HG02763 (cell line): Measurements from ENCODE around the gene PIK3R3.
"Not testable (repeated sequence)": the region's sequence is repeated elsewhere in the genome, so short reads cannot be mapped to it uniquely, and the experiment has no call there.

Source experiments
- ATAC-seq: cut with Tn5 transposase; IDR thresholded peaks from one replicate; pipeline ENCODE4 v1.9.1; 2021; ENCODE audit warnings: mild to moderate bottlenecking, moderate library complexity; ENCODE audit not compliant: unreplicated experiment

The PIK3R3 gene

DNA sequence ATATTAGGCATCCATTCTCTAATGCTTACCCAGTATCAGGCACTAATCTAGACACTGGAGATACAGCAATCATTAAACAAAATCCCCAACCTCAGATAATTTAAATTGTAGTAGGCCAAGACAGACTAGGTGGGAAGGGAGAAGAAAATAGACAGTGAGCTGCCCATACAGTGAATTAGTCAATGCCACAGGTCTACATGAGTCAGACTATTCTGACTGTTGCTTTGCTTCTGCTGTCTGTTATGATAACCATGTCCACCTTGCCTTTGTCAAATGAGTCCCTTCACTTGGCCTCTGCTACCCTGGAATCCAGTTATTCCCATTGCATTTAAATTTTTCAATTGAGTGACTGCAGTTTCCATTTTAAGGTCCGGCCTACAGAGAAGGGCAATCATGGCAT, 59.5 kb downstream of the PIK3R3 start:
- no peak for ATAC-seq

DNA sequence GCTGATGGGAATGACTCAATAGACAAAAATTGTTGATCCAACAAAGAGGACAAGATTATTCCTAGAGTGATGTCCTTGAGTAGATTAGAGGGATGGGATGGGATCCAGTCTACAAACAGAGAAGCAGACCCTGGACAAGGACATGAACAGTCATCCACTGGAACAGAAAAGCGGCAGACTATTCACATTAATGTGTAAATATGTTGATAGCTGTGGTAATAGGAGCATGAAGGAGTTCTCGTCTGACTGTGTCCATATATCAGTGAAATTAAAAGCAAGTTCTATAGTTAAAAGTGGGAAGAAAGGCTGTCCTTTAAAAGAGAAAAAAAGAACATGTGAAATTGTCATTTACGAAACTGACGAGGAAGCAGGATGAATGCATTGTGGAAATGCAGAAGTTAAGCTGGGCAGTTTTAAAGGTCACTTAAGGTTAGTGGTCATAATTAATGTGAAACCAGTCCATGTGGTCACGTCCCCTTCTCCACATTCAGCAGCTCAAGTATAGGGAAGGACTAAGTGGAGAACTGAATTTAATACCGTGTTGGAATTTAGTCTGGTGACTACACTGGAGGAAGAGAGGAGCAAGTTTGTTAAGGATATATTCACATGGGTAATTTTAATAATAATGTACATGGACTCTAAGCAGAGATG, 62.1 kb downstream of the PIK3R3 start:
- ATAC-seq: no peak

DNA sequence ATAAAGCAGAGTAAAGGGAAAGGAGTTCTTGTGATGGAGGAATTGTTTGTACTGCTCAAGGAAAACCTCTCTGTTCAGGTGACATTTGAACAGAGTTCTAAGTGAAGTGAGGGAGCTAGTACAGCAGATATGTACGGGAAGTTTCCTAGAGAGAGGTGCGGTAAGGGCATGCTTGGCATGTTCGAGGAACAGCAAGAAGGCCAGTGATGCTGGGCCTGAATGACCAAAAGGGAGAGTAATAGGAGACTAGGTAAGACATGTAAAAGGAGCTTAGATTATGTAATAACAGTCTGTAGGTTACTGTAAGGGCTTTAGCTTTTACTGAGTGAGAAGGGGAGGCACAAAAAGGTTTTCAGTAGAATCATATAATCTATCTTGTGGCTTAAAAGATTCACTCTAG, 63.9 kb downstream of the PIK3R3 start:
- no peak for ATAC-seq

DNA sequence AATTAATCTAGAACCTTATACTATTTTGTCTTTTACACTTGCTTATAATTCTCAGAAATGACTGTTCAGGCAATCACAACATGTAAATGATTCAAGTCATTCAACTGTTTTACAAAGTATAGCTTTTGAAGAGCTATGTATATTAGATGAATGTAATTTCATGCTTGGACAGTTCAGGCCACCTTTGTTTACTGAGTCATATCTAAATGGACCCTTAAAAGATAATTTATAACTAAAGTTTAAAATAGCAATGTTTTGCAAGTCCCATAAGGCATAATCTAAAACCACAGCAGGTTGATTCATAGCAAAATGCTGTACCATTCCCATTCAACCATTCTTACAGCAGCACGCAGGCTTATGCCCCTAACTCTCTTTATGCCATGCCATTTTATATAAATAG, 64.8 kb downstream of the PIK3R3 start:
- no peak for ATAC-seq

DNA sequence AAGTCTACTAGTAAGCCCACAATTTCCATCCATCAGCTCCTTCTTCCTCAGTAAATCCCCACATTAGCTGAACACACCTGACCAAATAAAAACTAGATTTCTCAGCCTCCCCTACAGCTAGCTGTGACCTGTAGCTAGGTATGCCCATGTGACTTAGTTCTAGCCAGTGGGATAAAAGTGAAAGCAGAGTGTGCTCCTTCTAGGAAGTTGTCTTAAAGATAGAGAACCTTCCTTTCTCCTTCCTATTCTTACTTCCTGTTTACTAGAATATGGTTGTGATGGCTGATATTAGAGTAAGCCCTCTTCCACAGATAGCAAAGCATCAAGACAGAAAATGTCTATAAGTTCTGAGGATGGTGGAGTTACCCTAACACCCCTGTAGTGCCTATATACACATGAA, 67.0 kb downstream of the PIK3R3 start:
- no peak for ATAC-seq

DNA sequence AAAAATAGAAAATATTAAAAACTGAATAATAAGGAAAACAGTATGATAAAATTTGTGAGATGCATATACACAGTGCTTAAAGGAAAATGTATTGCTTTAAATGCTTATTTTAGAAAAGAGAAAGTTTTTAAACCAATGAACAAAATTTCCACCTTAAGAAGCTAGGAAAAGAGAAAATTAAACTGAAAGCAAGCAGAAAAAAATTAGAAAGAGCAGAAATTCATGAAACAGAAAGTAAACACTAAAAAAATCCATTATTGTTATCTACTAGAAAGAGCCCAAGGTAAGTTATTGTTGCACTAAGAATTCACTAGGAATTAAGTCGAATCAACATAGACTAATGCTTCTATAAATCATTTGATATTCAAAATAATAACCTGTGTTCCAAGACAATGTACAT, 67.7 kb downstream of the PIK3R3 start:
- ATAC-seq: no peak

DNA sequence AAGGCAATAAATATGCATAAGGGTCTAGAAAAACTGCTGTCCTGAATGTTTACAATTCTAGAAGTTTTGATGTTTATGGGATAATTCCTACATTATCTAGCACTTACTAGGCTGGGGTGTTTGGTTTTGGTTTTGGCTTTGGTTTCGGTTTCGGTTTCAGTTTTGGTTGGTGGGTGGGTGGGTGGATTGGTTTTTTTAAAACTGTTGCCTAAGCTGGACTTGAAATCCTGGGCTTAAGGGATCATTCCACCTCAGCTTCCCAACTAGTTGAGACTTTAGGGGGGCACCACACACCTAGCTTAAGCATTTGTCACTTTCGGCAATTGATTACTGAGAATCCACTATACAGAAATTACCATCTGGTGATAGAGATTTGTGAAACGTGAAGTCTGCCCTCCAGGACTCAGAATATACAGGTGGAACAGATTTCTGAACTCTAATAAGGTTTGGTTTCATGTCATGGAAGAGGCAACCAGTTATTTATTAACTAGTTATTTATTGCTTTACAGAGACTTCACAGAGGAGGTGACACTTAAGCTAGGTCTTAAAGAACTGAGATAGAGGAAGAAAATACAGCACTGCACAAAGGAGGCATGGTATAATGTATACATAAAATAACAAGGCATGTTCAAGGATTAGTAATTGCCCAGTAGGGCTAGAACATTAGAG, 69.6 kb downstream of the PIK3R3 start:
- ATAC-seq: peak; percentile 52

DNA sequence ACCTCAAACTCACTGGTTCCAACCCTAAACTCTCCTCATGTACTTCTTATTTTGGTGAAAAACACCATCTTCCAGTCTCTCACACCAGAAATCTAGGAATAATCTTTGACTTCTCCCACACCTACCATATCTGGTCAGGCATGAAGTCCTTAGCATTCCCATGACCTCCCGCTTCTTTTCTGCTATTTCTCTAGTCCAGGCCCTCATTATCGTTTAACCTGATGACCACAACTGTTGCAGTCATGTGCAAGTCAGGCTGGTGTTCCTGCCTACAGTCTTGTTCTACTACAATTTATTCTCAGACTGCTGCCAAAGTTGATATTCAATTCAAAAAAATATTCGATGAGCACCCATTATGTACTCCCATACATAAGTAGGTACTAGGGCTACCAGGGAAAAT, 71.3 kb downstream of the PIK3R3 start:
- no peak for ATAC-seq

DNA sequence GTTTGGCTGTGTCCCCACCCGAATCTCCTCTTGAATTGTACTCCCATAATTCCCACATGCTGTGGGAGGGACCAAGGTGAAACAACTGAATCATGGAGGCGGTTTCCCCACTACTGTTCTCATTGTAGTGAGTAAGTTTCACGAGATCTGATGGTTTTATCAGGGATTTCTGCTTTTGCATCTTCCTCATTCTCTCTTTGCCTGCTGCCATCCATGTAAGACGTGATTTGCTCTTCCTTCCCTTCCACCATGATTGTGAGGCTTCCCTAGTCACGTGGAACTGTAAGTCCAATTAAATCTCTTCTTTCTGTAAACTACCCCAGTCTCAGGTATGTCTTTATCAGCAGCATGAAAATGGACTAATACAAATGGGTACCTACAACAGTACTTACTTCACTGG, 73.5 kb downstream of the PIK3R3 start:
- ATAC-seq: no peak

DNA sequence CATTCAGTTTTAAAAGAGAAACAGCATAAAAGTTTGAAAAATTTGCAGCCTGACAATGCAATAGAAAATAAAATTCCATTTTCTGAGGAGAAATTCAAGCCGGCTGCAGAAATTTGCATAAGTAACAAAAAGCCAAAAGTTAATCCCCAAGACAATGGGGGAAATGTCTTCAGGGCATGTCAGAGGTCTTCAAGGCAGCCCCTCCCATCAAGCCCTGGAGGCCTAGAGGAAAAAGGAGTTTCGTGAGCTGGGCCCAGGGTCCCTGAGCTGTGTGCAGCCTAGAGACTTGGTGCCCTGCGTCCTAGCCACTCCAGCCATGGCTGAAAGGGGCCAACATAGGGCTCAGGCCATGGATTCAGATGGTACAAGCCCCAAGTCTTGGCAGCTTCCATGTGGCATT, 74.6 kb downstream of the PIK3R3 start:
- no peak for ATAC-seq

DNA sequence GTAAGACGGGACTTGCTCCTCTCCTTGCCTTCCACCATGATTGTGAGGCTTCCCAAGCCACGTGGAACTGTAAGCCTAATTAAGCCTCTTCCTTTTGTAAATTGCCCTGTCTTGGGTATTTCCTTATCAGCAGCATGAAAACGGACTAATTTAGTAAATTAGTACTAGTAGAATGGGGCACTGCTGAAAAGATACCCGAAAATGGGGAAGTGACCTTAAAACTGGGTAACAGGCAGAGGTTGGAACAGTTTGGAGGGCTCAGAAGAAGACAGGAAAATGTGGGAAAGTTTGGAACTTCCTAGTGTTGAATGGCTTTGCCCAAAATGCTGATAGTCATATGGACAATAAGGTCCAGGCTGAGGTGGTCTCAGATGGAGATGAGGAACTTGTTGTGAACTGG, 75.2 kb downstream of the PIK3R3 start:
- ATAC-seq: not testable (repeated sequence)

DNA sequence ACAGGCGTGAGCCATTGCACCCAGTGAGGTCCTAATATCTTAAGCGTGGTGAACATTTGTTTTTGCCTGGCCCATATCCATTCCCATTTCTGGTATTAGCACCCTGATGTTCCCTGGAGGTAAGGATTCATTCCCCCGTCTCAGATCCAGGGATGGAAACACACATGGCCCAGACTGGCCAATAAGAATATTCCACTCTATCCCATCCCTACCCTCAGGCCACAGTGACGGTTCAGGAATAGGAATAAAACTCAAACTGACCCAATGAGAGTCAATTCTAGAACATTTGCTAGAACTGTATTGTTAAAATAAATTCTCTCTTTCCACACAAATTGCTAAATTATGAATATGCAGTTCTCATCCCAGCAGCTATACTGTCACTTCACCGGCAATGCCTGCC, 76.1 kb downstream of the PIK3R3 start:
- no peak for ATAC-seq

DNA sequence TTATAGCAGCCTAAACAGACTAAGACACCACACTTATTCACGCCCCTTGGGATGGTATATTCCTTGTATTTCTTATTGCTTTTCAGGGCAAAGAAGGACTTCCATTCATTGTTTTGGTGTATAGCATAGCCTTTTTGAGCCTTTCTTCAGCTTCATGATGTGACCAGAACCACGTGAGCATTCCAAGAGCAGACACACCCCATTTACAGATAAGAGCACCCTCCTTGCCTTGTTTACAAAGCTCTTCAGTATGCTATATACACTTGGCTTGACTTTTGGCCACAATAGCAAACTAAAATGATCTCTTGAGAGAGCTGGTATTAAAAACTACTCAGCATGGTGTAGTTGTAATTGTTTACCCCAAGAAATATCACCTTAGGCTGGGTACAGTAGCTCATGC, 78.7 kb downstream of the PIK3R3 start:
- ATAC-seq: no peak

DNA sequence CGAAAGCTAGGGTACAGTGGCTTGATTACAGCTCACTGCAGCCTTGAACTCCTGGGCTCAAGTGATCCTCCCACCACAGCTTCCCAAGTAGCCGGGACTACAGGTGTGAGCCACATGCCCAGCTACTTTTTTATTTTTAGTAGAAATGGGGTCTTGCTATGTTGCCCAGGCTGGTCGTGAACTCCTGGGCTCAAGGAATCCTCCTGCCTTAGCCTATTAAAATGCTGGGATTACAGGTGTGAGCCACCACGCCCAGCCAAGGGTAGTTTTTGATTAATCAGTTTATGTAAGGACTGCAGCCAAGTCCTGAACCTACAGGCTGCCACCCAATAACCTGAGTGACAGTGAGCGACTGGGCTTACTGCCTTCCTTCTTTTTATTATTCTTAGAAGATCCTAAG, 88.3 kb downstream of the PIK3R3 start:
- no peak for ATAC-seq

DNA sequence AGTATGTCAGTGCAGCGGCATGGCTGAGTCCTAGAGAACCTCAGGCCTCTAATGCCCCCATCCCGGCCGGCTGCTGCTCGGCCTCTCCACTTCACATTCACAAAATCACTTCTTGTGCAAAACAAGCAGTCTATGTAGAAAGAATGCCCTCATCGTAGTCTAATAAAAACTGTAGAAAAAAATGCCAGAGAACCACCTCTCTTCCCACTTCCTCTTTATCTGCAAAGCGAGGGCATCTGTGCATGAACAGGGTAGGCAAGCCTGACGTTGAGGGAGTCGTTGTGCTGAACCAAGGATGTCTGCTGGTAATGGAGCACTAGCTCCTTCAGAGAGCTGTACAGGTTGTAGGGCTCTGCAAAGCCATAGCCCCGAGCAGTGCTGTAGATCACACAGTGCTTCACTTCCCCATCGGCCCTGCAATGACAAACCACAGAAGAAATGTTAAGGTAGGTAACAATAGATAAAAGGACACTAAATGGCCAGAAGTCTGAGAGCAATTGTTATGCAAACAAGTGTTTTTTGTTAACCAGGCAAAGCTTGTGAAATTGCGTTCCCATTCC, 88.9 kb downstream of the PIK3R3 start:
- ATAC-seq: peak; percentile 82

DNA sequence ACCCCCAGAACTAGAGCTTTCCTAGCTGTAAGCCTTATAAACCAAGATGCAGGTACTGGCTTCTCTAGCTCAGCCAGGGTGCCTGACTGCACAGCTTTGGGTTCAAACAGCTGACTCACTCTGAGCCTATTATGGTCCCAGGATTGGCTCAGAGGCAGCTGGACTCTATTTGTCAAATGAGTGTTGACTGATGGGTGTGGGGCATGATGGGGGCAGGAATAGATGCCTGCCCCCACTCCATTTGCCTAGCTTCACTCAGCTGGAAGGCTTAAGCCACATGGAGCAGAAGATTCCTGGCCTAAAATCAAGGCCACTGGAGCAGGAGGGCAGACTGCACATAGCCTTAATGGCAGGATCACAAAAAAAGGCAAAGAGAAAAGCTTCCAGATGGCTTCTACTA, 90.5 kb downstream of the PIK3R3 start:
- ATAC-seq: no peak

DNA sequence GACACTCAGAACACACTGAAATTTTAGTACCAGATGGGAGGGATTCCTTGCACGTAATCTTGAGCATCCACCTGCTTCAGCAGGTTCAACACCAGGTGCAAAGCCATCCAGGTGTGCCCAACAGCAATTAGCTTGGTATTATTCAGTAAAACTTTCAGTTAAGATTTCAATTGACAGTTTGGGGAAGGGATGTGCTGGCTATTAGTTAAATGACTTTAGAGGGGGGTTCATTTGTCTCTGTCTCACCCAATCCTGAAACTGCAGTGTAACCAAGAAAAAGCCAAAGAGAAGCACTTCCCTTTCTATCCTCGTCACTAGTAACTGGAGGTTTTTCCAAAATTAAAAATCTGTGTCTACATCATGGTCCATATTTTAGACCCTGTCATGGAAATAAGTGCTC, 90.9 kb downstream of the PIK3R3 start:
- ATAC-seq: no peak

DNA sequence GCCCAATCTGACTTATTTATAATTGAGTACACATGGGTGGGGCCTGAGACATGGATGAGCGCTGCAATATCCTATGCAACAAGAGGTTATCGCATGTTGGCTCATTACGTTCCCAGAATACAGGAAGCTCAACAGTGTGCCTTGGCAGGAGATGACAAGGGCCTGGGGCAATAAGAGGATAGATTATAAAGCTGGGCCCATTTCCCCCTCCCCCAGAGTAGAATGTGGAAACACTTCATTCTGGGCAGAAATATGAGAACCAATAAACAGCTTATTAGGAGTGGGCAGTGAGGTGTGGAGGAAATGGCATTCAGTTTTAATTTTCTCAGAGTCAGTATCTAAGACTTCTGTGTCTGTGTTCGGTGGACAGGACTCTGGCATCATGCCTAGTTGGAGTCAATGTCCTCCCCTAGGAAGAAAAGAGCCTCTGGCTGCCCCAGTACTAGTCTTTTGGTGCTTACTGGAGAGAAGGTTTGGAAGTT, 92.8 kb downstream of the PIK3R3 start:
- no peak for ATAC-seq

DNA sequence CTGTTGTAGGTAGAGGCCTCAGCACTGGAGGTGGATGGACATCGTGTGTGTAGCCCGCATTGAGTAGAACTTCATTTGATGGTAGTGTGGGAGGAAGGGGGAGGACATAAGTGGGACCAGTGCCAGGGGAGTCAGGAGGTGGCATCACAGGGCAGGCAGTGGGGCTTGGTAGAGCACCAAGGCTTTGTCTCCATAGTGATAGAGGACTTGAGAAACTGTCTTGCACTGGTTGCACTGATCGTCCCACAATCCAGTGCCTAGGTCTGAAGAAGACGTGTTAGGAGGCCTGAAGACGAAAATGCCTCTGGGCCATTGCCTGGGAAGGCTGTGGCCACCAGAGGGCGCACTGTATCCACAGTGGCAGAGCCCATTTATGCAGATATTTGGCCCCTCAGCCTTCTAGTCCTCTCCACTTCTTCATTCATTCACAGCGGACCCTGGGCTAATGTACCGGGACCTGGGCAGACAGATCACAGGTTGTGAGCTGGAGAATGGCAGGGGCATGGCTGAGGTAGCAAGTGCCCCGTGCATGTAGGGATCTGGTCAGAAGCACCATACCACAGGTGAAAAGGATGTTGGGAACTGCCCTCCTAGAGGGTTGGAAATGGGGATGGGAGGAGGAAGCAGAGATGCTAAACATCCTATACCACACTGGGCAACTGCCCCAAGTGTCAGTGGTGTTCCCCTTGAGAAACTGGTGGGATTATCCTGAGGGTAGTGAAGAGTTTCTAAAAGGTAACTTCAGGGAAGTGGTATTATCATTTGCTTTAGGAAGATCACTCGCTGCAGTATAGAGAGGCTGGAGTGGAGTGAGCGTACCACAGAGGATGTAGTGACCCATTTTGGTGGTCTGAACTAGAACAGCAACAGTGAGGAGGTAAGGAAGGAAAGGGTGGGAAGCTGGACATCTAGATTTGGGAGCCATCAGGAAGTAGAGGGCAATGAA, 95.3 kb downstream of the PIK3R3 start:
- ATAC-seq: no peak

DNA sequence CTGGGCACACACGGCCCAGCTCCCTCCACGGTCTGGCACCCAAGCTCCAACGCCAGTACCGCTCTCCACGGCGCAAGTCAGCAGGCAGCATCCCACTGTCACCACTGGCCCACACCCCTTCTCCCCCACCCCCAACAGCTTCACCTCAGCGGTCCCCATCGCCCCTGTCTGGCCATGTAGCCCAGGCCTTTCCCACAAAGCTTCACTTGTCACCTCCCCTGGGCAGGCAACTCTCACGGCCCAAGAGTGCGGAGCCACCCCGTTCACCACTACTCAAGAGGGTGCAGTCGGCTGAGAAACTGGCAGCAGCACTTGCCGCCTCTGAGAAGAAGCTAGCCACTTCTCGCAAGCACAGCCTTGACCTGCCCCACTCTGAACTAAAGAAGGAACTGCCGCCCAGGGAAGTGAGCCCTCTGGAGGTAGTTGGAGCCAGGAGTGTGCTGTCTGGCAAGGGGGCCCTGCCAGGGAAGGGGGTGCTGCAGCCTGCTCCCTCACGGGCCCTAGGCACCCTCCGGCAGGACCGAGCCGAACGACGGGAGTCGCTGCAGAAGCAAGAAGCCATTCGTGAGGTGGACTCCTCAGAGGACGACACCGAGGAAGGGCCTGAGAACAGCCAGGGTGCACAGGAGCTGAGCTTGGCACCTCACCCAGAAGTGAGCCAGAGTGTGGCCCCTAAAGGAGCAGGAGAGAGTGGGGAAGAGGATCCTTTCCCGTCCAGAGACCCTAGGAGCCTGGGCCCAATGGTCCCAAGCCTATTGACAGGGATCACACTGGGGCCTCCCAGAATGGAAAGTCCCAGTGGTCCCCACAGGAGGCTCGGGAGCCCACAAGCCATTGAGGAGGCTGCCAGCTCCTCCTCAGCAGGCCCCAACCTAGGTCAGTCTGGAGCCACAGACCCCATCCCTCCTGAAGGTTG, 97.6 kb downstream of the PIK3R3 start:
- no peak for ATAC-seq
